ENCODE results near the gene SSRP1. TPM values are rescaled to one million over a fixed set of nuclear protein-coding genes. Genes with fewer than 3 reads are reported as not detected.

SSRP1 gene
- total RNA-seq, 1 donor from 2014 or later: 62.2 TPM

DNA sequence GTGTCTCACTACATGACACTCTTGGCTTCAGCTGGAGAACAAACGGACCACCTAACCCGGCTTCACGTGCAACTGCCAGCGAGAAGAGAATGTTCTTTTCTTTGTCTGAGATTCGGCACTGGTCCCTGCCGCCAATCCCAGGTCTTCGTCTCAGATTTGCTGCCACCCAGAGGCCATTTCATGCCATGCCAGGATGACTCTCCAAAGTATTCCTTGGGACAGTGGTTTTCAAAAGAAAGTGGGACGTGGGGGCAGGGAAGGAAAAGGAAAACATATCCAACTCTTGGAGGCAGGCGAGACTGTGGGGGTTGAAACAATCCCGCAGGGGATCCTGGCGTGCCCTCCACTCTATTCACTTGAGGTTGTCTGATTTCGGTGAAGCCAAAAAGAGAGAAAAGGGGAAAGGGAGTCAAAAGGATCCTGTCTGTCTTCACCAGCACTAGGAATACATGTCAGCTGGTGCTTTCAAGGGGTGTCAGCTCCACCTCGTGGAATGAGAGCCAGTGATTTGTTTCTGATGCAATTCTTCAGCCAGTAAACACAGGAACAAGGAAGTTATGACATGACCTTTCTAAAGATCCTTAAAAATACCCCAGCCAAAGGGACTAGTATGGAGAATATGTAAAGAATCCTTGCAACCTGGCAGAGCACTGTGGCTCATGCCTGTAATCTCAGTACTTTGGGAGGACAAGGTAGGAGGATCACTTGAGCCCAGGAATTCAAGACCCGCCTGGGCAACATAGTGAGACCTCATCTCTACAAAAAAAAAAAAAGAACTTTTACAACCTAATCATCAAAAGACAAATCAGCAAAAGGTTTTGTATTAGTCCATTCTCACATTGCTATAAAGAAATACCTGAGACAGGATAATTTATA lies 57.6 kb downstream of the SSRP1 start:
- Histone ChIP-seq H3K4me1 (peaks cover 34% of the 10 kb centered on the region), H3K36me3 (no peaks in the 10 kb centered on the region), H3K9me3 (peaks cover 6% of the 10 kb centered on the region), H3K27me3 (ENCODE audit: low read depth) (no peaks in the 10 kb centered on the region), H3K27ac (peak overlapping the region; percentile 67), H3K4me3 (peak overlapping the region; percentile 6)
- ATAC-seq: peak; percentile 88 to 89
- TF ChIP-seq, protein P1, sequence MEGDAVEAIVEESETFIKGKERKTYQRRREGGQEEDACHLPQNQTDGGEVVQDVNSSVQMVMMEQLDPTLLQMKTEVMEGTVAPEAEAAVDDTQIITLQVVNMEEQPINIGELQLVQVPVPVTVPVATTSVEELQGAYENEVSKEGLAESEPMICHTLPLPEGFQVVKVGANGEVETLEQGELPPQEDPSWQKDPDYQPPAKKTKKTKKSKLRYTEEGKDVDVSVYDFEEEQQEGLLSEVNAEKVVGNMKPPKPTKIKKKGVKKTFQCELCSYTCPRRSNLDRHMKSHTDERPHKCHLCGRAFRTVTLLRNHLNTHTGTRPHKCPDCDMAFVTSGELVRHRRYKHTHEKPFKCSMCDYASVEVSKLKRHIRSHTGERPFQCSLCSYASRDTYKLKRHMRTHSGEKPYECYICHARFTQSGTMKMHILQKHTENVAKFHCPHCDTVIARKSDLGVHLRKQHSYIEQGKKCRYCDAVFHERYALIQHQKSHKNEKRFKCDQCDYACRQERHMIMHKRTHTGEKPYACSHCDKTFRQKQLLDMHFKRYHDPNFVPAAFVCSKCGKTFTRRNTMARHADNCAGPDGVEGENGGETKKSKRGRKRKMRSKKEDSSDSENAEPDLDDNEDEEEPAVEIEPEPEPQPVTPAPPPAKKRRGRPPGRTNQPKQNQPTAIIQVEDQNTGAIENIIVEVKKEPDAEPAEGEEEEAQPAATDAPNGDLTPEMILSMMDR (IDR thresholded peaks at IDR 0.05): peak; percentile 80
- intact Hi-C loops (cut with DNase I): no loop called here
- peak; percentile 71 for DNase-seq

DNA sequence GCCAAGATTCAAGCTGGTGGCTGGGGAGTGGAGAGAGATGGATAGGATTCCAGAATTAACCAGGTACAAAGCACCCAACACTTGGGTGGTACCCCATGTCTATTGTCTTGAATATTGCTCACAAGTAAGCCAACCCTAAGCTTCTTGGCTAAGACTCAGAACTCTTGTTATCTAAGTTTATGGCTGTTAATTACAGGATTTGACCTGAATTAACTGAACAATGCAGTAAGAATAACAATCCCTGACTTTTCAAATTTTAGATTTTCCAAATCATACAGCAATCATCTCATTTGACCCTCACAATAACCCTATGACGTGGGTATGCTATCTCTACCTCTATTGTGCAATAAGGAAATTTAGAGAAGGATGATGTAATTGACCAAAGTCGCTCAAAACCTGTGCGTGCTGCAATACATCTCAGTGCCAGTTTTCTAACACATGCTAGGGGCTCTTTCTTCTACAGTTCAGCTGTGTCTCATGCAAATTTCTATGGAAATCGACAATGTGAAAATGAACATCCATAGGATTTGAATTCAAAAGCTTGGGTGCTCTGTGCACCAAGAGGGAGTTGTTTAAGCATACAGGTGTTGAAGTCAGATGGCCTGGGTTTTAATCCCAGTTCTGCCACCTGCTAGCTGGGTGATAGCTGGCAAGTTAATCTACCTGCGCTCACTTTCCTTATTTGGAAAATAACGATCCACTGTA lies 58.6 kb downstream of the SSRP1 start:
- Histone ChIP-seq H3K9me3 (peaks cover 6% of the 10 kb centered on the region), H3K4me1 (peaks cover 34% of the 10 kb centered on the region), H3K27me3 (ENCODE audit: low read depth) (no peaks in the 10 kb centered on the region), H3K4me3 (peak overlapping the region; percentile 6), H3K27ac (peak overlapping the region; percentile 67), H3K36me3 (no peaks in the 10 kb centered on the region)
- ATAC-seq (peak in 1 of 2 donors; percentile 64), DNase-seq (no peak)
- intact Hi-C loops (cut with DNase I): no loop called here
- TF ChIP-seq, protein P1 (IDR thresholded peaks at IDR 0.05): no peak

DNA sequence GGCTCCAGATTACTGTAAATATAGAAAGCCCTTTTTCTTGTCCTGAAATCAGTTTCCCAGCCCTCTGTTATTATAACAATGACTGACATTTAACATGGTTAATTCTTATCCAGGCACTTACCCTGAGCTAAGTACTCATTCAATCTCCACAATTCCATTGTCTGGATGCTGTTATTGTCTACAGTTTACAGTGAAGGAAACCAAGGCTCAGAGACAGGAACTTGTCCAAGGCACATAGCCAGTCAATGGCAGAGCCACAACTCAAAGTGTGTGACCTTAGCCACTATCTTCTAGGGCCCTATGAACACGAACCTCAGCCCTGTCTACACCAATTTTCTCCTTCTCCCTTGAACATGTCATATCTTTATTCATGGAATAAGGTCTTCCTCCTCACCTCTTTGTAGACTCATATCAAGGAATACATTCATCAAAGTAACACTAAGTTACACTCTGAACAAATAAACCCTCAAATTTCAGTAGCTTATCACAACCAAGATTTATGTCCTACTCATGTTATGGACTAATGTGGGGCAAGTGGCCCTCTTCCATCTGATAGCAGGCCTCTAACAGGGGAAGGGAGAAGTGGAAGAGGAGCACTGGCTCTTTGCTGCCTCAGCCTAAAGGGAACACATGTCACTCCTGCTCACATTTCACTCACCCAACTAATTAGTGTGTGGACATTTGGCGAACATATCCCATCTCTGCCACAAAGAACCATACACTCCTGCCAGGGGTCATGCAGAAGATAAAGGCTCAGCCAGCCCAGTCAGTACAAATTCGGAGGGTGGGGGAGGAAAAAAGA lies 59.3 kb downstream of the SSRP1 start:
- TF ChIP-seq, protein P1 (IDR thresholded peaks at IDR 0.05): no peak
- H3K9me3 ChIP-seq: peaks cover 6% of the 10 kb centered on the region
- DNase-seq (no peak), ATAC-seq (no peak)
- no peaks in the 10 kb centered on the region for H3K27me3 ChIP-seq (ENCODE audit: low read depth)
- H3K36me3 ChIP-seq: no peaks in the 10 kb centered on the region
- H3K27ac ChIP-seq: peak overlapping the region; percentile 53
- H3K4me3 ChIP-seq: no peak overlapping the region
- intact Hi-C loops (cut with DNase I): no loop called here
- H3K4me1 ChIP-seq: peaks cover 34% of the 10 kb centered on the region

Other genes starting within 250 kb of the SSRP1 start
- 0.12 TPM for gene LRRC55, start 153.9 kb downstream of the SSRP1 start, total RNA-seq
- gene APLNR, start 98.6 kb downstream of the SSRP1 start, total RNA-seq: 4.1 TPM
- gene TNKS1BP1, start 10.9 kb downstream of the SSRP1 start, total RNA-seq: 147 TPM
- gene P2RX3, start 2.5 kb upstream of the SSRP1 start, total RNA-seq: not detected
- not detected for gene PRG3, start 45.3 kb upstream of the SSRP1 start, total RNA-seq
- not detected for gene PRG2, start 54.8 kb upstream of the SSRP1 start, total RNA-seq
- gene SLC43A3, start 91.2 kb upstream of the SSRP1 start, total RNA-seq: 102 TPM
- 4.8 TPM for gene RTN4RL2, start 124.6 kb upstream of the SSRP1 start, total RNA-seq
- gene SLC43A1, start 179.8 kb upstream of the SSRP1 start, total RNA-seq: 13.2 TPM
- gene TIMM10, start 194.9 kb upstream of the SSRP1 start, total RNA-seq: 35.3 TPM
- not detected for gene SMTNL1, start 201.7 kb upstream of the SSRP1 start, total RNA-seq
- gene UBE2L6, start 231.8 kb upstream of the SSRP1 start, total RNA-seq: 172 TPM